Measurements from ENCODE around the gene COX7A1.
"Not testable (repeated sequence)": the region's sequence is repeated elsewhere in the genome, so short reads cannot be mapped to it uniquely, and the experiment has no call there.

Gene COX7A1

DNA sequence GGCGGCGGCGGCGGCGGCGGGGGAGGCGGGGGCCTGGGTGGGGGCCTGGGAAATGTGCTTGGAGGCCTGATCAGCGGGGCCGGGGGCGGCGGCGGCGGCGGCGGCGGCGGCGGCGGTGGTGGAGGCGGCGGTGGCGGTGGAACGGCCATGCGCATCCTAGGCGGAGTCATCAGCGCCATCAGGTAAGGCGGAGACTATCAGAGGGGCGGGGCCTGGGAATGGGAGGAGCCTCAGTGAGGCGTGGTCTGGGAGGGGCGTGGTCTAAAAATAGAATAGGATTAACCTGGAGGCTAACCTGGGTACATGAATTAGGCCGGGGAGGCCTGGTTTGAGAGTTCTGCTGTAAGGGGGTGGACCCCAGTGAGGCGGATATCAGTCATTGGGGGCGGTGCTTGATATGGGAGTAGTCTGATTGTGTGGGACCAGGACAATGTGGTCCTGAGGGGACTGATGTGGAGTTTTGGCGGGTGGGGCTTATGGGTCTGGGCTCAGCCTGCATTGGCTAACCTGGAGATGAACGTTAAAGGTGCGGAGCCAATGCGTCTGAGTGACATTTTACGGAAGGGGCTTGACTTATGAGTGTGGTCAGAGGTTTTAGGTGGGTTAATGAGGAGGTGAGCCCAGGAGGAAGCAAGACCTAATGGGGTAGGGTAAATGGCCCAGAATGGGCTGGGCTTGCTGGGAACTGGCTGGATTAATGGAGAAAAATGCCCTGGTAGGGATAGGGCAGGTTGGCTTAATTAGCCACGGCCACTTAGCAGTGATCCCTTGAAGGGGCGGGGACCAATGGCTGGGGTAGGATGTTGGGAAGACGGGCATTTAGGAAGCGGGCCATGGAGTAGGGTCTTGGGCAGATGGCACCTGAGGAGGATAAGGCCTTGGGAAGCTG is 11.0 kb downstream of the COX7A1 start:
- DNase-seq = peak; percentile 94

DNA sequence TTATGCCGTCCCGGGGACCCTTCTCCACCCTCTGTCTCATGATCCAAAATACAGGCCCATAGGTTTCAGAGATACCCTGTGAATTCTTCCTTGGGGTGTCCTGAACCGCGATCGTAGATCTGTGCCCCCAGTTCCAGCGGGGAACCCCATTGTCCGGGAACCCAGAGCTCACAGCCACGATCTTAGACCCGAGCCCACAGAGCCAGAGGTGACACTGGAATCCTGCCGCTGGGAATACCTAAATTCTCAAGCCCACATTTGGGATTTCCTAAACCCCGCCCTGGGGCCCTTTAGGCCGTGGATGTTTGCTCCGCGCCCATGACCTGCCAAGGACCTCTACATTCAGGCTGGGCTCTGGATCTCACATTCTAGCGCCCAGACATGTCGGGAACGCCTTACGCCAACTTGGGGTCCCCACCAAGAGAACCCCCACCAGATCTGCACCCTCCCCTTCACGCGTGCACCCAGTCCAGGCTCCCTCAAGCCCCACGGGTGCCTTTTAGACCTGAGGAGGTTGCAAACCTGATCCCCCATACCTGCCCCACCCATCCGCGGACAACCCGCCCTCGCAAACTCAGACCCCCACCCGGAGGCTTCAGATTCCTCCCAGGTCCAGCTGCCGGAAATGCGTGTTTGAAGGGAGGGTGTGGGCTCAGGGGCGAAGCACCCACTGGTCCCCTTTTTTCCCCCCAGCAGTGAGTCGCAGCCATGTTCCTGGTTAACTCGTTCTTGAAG is 11.8 kb downstream of the COX7A1 start:
- DNase-seq = peak; percentile 72

DNA sequence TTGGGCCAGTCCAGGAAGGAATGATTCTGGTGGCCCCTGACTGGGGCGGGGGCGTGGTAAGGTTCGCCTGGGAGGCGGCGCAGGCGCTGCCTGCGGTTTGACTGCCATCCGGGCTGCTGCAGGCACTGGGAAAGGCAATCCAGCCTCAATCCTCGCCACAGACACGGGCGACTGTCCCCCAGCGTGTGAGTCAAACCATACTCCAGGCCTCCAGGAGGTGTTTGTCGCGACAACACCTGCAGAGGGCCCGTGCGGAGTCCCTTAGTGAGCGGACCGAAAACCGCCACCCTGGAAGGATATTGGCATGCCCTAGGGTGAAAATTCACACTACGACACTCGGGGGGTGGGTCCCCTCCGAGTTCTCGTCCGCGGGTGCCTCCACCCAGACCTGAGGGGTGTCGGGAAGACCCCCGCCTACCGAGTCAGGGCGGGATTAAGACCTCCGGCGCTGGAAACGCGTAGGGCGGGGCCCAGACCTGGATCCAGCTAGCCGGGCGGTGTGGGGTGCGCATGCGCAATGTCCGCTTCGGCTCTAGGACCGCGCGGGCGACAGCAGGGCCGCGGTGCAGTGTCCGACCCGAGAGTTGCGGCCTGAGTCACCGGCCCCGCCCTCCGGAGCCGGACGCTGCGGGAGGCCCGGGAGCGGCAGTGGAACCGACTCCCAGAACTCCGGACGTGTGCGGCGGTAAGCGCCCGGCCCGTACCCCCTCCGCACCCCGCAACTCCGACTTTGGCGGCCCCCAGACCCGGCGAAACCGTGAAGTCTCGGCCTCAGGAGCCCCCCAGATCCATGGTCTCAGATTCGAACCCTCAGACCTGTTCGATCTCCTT is 12.6 kb downstream of the COX7A1 start, which contains the start of gene CAPNS1:
CAPNS1 (plus strand) TSS at position 594 of the 831 bp plus-strand sequence. CDS start 946 bp downstream, outside the sequence.
- peak; percentile 98 for DNase-seq

DNA sequence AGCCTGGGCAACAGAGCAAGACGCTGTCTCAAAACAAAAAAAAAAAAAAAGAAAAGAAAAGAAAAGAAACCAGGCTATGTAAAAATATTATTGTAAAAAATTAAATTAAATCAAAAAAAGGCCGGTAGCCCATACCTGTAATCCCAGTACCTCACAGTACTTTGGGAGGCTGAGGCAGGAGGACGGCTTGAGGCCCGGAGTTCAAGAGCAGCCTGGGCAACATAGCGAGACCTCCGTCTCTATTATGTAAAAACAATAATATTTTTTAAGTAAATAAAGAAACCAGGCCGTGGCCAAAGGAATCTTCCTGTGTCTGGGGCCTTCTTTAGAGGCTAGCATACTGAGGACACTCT is 13.2 kb downstream of the COX7A1 start:
- no peak for DNase-seq

DNA sequence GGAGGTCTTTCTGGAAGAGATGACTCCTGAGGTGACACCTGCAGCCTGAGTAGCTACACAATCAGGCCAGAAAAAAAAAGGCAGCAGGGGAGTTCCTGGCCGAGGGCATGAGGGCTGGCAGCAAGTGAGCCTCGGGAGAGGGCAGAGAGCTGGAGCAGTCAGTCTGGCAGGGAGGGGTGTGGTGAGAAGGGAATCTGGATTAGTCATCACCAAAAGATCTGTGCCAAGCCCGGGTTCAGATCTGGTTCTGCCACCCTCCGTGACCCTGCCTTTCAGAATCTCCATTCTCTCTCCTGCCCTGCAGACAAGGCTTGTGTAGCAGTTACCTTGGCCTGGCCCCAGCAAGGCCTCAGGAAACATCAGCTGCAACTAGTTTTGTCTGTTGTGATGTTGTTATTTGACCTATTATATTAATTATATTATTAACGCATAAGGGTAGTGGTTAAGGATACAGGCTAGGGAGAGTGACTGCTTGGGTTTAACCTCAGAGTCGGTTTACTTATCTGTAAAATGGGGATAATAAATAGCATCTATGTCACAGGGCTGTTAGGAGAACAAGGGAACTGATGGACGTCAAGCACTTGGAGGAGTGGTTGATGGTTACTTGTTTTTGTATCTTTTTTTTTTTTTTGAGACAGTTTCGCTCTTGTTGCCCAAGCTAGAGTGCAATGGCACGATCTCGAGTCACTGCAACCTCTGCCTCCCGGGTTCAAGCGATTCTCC is 15.1 kb downstream of the COX7A1 start:
- DNase-seq = peak; percentile 53

DNA sequence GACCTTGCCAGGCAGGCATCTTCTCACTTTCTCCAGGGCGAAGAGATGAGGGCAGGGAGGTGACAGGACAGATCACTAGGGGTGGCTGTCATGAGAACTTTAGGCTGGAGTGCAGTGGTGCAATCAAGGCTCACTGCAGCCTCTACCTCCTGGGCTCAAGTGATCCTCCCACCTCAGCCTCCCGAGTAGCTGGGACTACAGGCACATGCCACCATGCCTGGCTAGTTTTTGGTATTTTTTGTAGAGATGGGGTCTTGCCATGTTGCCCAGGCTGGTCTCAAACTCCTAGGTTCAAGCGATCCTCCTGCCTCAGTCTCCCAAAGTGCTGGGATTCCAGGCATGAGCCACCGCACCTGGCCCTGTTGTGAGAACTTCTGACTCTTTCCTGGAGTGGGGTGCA is 17.4 kb downstream of the COX7A1 start:
- DNase-seq = not testable (repeated sequence)

DNA sequence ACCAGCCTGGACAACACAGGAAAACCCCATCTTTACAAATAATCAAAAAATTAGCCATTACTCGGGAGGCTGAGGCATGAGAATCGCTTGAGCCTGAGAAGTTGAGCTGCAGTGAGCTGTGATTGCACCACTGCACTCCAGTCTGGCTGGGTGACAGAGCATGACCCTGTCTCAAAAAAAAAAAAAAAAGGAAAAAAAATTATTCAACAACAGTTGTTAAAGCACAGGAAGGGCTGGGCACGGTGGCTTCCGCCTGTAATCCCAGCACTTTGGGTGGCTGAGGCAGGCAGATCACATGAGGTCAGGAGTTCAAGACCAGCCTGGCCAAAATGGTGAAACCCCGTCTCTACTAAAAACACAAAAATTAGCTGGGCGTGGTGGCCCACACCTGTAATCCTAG is 21.0 kb downstream of the COX7A1 start:
- not testable (repeated sequence) for DNase-seq

DNA sequence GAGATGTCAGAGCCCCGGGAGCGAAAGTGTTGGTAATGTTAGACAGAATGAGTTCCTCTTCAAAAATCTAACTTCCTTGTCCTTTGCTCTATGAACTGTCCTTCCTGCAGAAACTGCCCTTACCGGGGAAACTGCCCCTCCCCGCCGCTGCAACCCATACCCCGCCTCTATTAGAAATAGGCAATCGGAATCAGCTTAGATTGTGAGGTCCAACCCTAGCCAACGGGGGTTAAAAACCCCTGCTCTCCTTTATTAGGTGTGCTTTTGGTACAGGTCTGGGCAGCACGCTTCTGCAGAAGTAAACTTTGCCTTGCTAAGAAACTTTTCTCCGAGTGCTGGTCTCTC is 23.9 kb downstream of the COX7A1 start:
- DNase-seq = no peak

DNA sequence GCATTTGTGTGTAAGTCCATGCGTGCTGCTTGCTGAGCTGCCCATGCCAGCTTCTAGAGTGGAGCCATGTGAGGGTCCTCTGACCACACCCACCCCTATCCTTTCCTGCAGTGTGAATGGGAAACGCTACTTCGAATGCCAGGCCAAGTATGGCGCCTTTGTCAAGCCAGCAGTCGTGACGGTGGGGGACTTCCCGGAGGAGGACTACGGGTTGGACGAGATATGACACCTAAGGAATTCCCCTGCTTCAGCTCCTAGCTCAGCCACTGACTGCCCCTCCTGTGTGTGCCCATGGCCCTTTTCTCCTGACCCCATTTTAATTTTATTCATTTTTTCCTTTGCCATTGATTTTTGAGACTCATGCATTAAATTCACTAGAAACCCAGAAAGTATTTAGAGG is 26.7 kb downstream of the COX7A1 start:
- DNase-seq = peak; percentile 20

DNA sequence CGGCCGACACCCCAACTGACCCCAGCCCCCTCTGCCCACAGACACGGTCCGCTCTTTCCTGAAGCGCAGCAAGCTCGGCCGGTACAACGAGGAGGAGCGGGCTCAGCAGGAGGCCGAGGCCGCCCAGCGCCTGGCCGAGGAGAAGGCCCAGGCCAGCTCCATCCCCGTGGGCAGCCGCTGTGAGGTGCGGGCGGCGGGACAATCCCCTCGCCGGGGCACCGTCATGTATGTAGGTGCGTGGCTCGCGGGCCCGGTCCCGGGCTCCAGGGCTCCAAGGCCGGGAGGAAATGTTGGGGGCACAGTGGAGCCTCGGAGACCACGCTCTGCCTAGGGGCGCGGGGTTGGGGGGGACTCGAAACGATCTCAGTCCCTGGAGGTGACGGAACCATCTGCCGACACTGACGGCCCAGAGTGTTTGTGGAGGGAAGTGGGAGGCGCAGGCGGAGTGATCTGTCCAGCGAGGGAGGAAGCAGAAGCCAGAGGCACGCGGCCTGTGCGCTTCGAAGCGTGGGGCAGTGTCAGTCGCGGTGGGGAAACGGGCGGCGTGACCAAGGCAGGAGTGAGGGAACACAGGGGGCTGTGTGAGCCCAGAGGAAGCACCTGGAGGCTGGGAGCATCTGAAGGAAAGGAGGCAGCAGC is 30.6 kb downstream of the COX7A1 start:
- no peak for DNase-seq

DNA sequence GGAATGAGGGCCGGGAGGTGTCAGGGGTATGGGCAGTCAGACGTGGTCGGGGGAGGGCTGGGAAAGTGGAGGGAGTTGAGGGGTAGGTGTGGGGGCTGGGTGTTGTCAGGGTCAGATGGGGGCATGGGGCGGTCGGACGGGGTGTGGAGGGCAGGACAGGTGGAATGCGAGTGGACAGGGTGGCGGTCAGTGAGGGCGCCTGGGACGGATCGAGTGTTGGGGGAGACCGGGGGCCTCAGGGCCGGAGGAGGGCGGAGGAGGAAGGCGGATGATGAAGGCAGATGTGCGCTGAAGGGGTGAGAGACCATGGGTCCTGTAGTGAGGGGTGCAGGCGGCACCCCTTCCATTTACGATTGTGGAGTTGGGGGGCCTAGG is 31.3 kb downstream of the COX7A1 start:
- no peak for DNase-seq

DNA sequence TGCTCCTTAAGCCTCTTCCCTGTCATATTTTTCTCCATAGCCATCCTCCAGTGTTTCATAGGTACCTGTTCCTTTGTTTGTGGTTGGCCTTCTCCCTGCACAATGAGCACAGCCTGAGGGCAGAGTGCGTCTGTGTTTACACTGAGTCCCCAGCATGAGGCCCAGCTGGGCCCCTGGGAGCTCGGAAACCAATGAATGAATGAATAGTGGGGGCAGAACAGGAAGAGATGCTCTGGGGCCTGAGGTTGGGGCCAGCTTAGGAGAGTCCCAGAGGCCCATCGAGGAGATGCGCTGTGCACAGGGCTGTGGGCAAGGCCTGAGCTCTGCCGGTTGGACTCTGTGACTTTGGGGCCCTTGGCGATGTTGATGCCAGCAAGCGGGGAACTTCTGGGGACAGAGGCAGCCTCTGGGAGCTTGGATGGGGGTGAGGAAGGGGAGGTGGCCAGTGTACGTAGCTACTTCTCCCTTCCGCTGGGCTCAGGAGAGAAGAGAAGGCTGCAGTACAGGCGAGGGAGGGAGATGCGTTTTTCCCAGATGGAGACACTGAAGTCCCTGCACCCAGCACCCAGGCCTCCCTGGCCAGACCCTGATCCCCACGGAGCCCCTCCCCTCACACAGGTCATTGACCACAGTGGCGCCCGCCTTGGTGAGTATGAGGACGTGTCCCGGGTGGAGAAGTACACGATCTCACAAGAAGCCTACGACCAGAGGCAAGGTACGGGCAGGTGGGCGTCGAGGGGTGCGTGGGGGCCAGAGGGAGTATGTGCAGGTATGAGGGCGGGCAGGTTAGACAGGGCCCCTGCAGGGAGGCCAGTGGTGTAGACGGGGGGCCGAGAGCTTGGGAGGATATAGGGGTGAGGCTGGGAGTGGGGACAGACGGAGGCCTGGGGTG is 31.9 kb downstream of the COX7A1 start:
- no peak for DNase-seq

DNA sequence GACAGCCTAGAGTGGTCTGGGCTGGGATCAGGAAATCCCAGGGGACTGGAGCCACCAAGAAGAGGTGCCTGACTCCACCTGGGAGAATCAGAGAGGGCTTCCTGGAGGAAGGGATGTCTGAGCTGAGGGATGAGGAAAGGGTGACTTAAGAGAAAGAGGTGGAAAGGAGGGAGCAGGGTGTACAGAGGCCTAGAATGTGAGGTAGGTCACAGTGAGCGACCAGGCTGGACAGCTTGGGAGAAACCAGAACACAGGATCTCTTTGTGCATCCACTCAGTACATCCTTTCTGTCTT is 36.0 kb downstream of the COX7A1 start:
- no peak for DNase-seq

DNA sequence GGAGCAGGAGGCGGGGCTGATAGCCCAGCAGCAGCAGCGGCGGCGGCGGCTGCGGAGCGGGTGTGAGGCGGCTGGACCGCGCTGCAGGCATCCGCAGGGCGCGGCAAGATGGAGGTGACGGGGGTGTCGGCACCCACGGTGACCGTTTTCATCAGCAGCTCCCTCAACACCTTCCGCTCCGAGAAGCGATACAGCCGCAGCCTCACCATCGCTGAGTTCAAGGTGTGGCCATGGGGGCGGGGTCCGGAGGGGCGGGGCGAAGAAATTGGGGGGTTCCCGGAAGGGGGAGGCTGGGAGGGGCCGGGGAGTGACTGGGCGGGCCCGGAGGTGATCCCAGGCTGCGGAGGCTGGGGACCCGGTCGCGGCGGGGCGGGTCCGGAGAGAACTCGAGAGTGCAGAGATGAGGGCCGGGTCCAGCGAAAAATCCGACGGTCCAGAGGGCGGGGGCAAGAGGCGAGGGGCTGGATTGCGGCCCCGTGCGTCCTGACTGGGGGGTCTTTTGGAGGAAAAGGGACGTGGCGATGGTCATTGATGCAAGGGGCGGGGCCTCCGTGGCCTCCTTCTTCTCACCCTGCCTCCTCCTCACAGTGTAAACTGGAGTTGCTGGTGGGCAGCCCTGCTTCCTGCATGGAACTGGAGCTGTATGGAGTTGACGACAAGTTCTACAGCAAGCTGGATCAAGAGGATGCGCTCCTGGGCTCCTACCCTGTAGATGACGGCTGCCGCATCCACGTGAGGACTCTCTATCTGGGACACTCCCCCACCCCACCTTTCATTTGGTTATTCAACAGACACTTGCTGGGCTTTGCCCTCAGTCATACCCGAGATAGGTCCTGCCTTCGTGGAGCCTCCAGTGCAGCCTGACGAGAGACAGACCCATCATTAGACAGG is 36.5 kb downstream of the COX7A1 start, which contains the start of gene TBCB:
TBCB (plus strand) TSS at position 16 of the 891 bp plus-strand sequence; CDS start at position 109, 93 bp downstream.
- DNase-seq = no peak

DNA sequence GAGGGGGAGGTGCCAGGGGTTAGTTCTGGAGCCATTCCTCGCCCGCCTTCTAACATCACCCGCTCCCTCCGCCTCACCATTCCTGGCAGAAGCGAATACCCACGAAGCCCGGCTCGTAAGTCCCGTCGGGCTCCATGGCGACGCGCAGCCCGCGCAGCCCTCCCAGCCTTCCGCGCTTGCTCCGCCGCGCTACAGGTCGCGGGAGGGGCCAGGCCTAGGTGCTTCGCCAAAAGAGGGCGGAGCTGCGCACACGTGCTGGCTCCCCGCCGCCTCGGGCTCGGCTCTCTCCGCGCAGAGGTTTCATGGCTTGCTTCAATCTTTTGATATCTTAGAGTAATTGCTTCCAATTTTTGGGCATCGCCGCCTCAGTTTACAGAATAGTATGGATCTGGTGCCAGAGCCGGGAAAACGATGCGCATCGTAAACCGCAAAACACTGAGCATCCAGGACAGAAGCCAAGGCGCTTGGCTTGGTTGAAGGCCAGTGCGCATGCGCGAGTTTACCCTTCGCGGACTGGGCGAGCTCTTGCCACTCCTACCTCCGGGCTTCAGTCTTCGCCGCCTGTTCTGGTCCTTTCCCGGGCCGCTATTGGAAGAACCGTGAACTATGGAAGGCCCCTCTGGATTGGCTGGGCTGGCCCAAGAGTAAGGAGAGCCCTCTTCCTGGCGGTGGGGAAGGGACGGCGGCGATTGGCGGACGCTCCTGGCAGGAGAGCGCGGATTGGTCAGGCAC is 37.4 kb downstream of the COX7A1 start, which contains the start of gene POLR2I:
POLR2I (minus strand) TSS at position 155 of the 732 bp plus-strand sequence; CDS start at position 136, 19 bp downstream.
- peak; percentile 100 for DNase-seq

DNA sequence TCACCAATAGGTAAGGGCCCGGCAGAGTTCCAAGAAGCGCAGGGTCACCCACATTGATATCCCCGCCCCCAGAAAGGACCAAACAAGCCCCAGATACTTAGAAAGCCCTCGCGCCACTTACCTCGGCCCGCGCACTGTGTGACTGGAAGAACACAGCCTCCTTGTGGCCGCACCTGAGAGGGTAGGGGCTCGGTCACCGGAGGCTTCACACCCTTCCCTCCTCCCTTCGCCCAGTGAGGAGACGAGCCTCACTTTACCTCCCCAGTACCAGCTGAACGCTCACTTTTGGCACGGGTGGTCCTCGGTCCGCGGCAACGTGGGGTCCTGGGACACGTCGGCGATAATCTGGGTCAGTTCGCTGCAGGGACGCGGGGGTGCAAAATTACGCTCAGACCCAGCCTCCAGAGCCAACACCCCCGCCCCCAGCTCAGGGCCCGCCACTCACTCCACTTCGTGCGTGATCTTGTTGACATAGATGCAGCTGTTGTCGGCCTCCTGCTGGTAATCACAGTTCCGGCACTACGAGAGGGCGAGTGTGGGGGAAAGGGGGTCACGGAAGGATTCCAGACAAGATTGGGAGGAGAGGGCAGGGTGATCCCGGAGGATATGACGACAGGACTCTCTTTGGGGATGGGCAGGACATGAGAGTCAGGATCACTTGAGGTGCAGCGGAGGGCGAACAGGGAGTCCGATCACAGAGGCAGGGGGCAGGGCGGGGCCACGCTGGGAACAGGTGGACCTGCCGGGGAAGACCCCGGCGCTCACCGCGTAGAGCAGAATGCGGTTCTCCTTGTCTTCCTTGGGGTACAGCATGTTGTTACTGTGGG is 38.1 kb downstream of the COX7A1 start:
- DNase-seq = peak; percentile 22

DNA sequence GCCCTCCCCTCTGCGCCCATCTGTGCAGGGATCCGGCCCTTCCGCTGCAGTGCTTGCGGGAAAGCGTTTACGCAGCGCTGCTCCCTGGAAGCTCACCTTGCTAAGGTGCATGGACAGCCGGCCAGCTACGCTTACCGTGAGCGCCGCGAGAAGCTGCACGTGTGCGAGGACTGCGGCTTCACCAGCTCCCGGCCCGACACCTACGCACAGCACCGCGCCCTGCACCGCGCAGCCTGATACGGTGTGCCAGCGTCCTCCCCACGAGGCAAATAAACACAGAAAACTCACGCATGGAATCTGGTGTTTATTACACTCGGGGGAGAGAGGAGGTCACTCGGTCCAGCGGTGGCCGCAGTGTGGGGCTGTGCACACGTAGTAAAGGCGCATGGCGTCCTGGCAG is 38.8 kb downstream of the COX7A1 start:
- DNase-seq = no peak

DNA sequence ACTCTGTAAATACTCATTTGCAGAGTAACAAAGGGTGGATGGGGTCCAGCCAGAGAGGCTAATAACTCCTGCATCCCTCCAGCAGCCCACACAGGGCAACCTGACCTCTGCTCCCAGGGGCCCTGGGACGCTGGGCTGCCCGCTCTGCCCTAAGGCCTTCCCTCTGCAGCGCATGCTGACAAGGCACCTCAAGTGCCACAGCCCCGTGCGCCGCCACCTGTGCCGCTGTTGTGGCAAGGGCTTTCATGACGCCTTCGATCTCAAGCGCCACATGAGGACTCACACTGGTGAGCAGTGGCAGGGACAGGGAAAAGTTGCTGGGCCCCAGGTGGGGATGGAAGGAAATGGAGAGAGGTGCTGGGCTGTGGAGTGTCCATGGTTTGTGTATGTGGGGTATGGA is 39.6 kb downstream of the COX7A1 start:
- no peak for DNase-seq

Measured in activated CD4-positive, alpha-beta T cell treated with anti-CD3 and anti-CD28 coated beads, Interleukin-10, Interleukin-2, amounts not matched to agents 100 ng/mL and 50 ng/mL, durations not matched to agents 16 hours and 8 hours (primary cell).